ENCODE data around the gene CFAP65.

GRCh38 chr2:219059375-219059724, 18.0 kb upstream of the CFAP65 start:
- TF ChIP-seq EP300 (IDR thresholded peaks at IDR 0.05) (no peak), CTCF (IDR thresholded peaks at IDR 0.05) (no peak), POLR2A (IDR thresholded peaks at IDR 0.05) (no peak)

Data from gastroesophageal sphincter (tissue), 3 donors.